GM18861 (cell line): Measurements from ENCODE around the gene NPR3.

Source experiments
- ATAC-seq: cut with Tn5 transposase; IDR thresholded peaks from one replicate; pipeline ENCODE4 v1.9.1; 2021; ENCODE audit not compliant: unreplicated experiment

Gene NPR3

GRCh38 chr5:32711681-32712480, 760 bp downstream of the NPR3 start:
- no peak for ATAC-seq

- no peak for ATAC-seq
These were observed 1.6 kb downstream of the NPR3 start for GRCh38 chr5:32712481-32713360.

GRCh38 chr5:32713361-32713769, 2.2 kb downstream of the NPR3 start:
- no peak for ATAC-seq

- no peak for ATAC-seq
These were observed 2.8 kb downstream of the NPR3 start for GRCh38 chr5:32713770-32714381.

- ATAC-seq, result no peak
These were observed 3.7 kb downstream of the NPR3 start for GRCh38 chr5:32714836-32715235.

GRCh38 chr5:32720300-32720699, 9.2 kb downstream of the NPR3 start:
- no peak for ATAC-seq

- no peak for ATAC-seq
These were observed 10.5 kb downstream of the NPR3 start for GRCh38 chr5:32721626-32722025.

GRCh38 chr5:32722957-32723356, 11.8 kb downstream of the NPR3 start:
- ATAC-seq, result no peak

- ATAC-seq, result no peak
These were observed 13.4 kb downstream of the NPR3 start for GRCh38 chr5:32724526-32724925.

- ATAC-seq, result no peak
These were observed 15.0 kb downstream of the NPR3 start for GRCh38 chr5:32726086-32726557.

GRCh38 chr5:32729651-32730050, 18.5 kb downstream of the NPR3 start:
- no peak for ATAC-seq

GRCh38 chr5:32733590-32734340, 22.6 kb downstream of the NPR3 start:
- no peak for ATAC-seq

GRCh38 chr5:32734827-32735378, 23.8 kb downstream of the NPR3 start:
- ATAC-seq, result no peak

GRCh38 chr5:32735512-32735911, 24.4 kb downstream of the NPR3 start:
- ATAC-seq, result no peak

GRCh38 chr5:32736842-32737241, 25.7 kb downstream of the NPR3 start:
- ATAC-seq, result no peak

GRCh38 chr5:32740651-32741050, 29.5 kb downstream of the NPR3 start:
- no peak for ATAC-seq

GRCh38 chr5:32745317-32745716, 34.2 kb downstream of the NPR3 start:
- ATAC-seq, result no peak

- ATAC-seq, result no peak
These were observed 41.3 kb downstream of the NPR3 start for GRCh38 chr5:32752411-32752810.

- no peak for ATAC-seq
These were observed 41.9 kb downstream of the NPR3 start for GRCh38 chr5:32753051-32753450.

- no peak for ATAC-seq
These were observed 42.6 kb downstream of the NPR3 start for GRCh38 chr5:32753765-32754164.

- ATAC-seq, result no peak
These were observed 43.2 kb downstream of the NPR3 start for GRCh38 chr5:32754284-32754683.
